HepG2 (cell line): ENCODE data around the gene FAM222B. TPM values are rescaled to one million over a fixed set of nuclear protein-coding genes. Genes with fewer than 3 reads are reported as not detected.
A peak's percentile ranks its signal among the peaks of the same experiment; 100 is the strongest.

Experiments
- FOXK1 ChIP-seq: sonication (generic); formaldehyde crosslinking; IDR thresholded peaks from 2 replicates; pipeline ENCODE4 v1.4.0; 2020; ENCODE audit warnings: low read depth, missing genetic modification reagents, borderline replicate concordance
- FOXP4 ChIP-seq: sonication (generic); formaldehyde crosslinking; IDR thresholded peaks from 2 replicates; pipeline ENCODE4 v1.4.0; 2020; ENCODE audit warnings: missing genetic modification reagents
- HBP1 ChIP-seq: IDR thresholded peaks from 2 replicates; pipeline ENCODE4 v1.6.1; 2016; ENCODE audit warnings: low read depth, control low read depth
- KDM3A ChIP-seq: IDR thresholded peaks from 2 replicates; pipeline ENCODE4 v1.6.1; 2018; ENCODE audit warnings: low read depth, missing compliant biosample characterization
- MAFK ChIP-seq, 2 experiments: IDR thresholded peaks in 1 of 2; conservative IDR thresholded peaks in 1 of 2; 2 replicates each; pipeline ENCODE4 v1.6.1; 2011; ENCODE audit warnings: improper control_type of control experiment in 2 of 2, low read length in 2 of 2
- NFE2L1 ChIP-seq: sonication (generic); formaldehyde crosslinking; IDR thresholded peaks from 2 replicates; pipeline ENCODE4 v1.4.0; 2020; ENCODE audit warnings: missing genetic modification reagents, mild to moderate bottlenecking, borderline replicate concordance
- NFYC ChIP-seq: IDR thresholded peaks from 2 replicates; pipeline ENCODE4 v1.6.1; 2016; ENCODE audit warnings: missing genetic modification reagents, missing compliant biosample characterization
- PAF1 ChIP-seq: IDR thresholded peaks from 2 replicates; pipeline ENCODE4 v1.6.1; 2016; ENCODE audit warnings: missing genetic modification reagents, missing compliant biosample characterization
- RFXAP ChIP-seq: sonication (generic); formaldehyde crosslinking; IDR thresholded peaks from 2 replicates; pipeline ENCODE4 v1.4.0; 2020; ENCODE audit warnings: missing genetic modification reagents, borderline replicate concordance
- TCF12 ChIP-seq, 2 experiments: fragments of 450-650 bp in 1 of 2; sonication (generic) in 1 of 2; formaldehyde crosslinking in 1 of 2; IDR thresholded peaks; 2 replicates each; pipeline versions ENCODE4 v1.6.1 to v1.8.0; 2017 to 2022; ENCODE audit warnings: antibody characterized with exemption in 1 of 2, mild to moderate bottlenecking in 1 of 2, missing genetic modification reagents in 1 of 2, moderate library complexity in 1 of 2
- XBP1 ChIP-seq: sonication (generic); formaldehyde crosslinking; IDR thresholded peaks from 2 replicates; pipeline ENCODE4 v1.5.0; 2020; ENCODE audit warnings: missing genetic modification reagents
- YY1 ChIP-seq: IDR thresholded peaks from 2 replicates; pipeline ENCODE4 v1.6.1; 2011; ENCODE audit warnings: low read length, low read depth, moderate library complexity, mild to moderate bottlenecking; ENCODE audit not compliant: insufficient read depth, insufficient replicate concordance
- ZBTB34 ChIP-seq: sonication (generic); formaldehyde crosslinking; IDR thresholded peaks from 2 replicates; pipeline ENCODE4 v1.8.0; 2022; ENCODE audit warnings: mild to moderate bottlenecking, missing genetic modification reagents
- ZNF136 ChIP-seq: sonication (generic); formaldehyde crosslinking; IDR thresholded peaks from 2 replicates; pipeline ENCODE4 v1.8.1; 2022; ENCODE audit warnings: low read depth, mild to moderate bottlenecking, moderate library complexity, missing genetic modification reagents
- ZNF468 ChIP-seq: sonication (generic); formaldehyde crosslinking; IDR thresholded peaks from 2 replicates; pipeline ENCODE4 v1.8.0; 2022; ENCODE audit warnings: mild to moderate bottlenecking, moderate library complexity, missing genetic modification reagents
- ZNF510 ChIP-seq: sonication (generic); formaldehyde crosslinking; IDR thresholded peaks from 2 replicates; pipeline ENCODE4 v1.4.0; 2020; ENCODE audit warnings: low read depth, mild to moderate bottlenecking, missing genetic modification reagents
- ZNF713 ChIP-seq: sonication (generic); formaldehyde crosslinking; IDR thresholded peaks from 2 replicates; pipeline ENCODE4 v1.4.0; 2020; ENCODE audit warnings: mild to moderate bottlenecking, missing genetic modification reagents
- ZNF777 ChIP-seq: sonication (generic); formaldehyde crosslinking; IDR thresholded peaks from 2 replicates; pipeline ENCODE4 v1.4.0; 2020; ENCODE audit warnings: missing genetic modification reagents
- ZSCAN30 ChIP-seq: sonication (generic); formaldehyde crosslinking; IDR thresholded peaks from 2 replicates; pipeline ENCODE4 v1.5.0; 2020; ENCODE audit warnings: mild to moderate bottlenecking, missing genetic modification reagents
- ZSCAN31 ChIP-seq: sonication (generic); formaldehyde crosslinking; IDR thresholded peaks from 2 replicates; pipeline ENCODE4 v1.5.0; 2020; ENCODE audit warnings: low read depth, mild to moderate bottlenecking, missing genetic modification reagents
- polyA plus RNA-seq, 8 experiments: library from polyadenylated mRNA; depleted of rRNA in 3 of 8; stranded (reverse) in 7 of 8; unstranded in 1 of 8; fragments of >200 nt; fragmentation: Illumina TruSeq in 4 of 8; extraction: Trizol in 4 of 8; gene quantifications; 2 replicates each; pipeline versions ENCODE4 v1.2.1 to v1.2.3, GENCODE V29; 2011 to 2016; ENCODE audit warnings: low read depth in 4 of 8, missing spikeins in 1 of 8, mixed read lengths in 1 of 8; ENCODE audit not compliant: insufficient read depth in 1 of 8
- total RNA-seq, 5 experiments: library from RNA; depleted of rRNA; stranded (reverse); fragments of >200 nt; fragmentation: Illumina TruSeq; extraction: Trizol; gene quantifications; 2 replicates each; pipeline ENCODE4 v1.2.3, GENCODE V29; 2016; ENCODE audit warnings: low read depth in 1 of 5
- TF ChIP-seq, protein P1 (sequence below): sonication (generic); formaldehyde crosslinking; conservative IDR thresholded peaks from 2 replicates; pipeline ENCODE4 v1.4.0; 2020; ENCODE audit warnings: missing genetic modification reagents
- TF ChIP-seq, protein P2 (sequence below): sonication (generic); formaldehyde crosslinking; IDR thresholded peaks from 2 replicates; pipeline ENCODE4 v1.5.0; 2020; ENCODE audit warnings: mild to moderate bottlenecking, low read depth, missing genetic modification reagents, borderline replicate concordance

FAM222B gene
- total and polyA plus RNA-seq, 2 of the 13 experiments (the other 11 are each of a cell fraction or from before 2014, with no cell fraction given), result 3.5 to 7.3 TPM

GRCh38 chr17:28726627-28727491, 115.7 kb downstream of the FAM222B start (continued):
- TF ChIP-seq, protein P1, sequence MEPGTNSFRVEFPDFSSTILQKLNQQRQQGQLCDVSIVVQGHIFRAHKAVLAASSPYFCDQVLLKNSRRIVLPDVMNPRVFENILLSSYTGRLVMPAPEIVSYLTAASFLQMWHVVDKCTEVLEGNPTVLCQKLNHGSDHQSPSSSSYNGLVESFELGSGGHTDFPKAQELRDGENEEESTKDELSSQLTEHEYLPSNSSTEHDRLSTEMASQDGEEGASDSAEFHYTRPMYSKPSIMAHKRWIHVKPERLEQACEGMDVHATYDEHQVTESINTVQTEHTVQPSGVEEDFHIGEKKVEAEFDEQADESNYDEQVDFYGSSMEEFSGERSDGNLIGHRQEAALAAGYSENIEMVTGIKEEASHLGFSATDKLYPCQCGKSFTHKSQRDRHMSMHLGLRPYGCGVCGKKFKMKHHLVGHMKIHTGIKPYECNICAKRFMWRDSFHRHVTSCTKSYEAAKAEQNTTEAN (CRISPR knock-in tag), result no peak
- TF ChIP-seq, protein P2, sequence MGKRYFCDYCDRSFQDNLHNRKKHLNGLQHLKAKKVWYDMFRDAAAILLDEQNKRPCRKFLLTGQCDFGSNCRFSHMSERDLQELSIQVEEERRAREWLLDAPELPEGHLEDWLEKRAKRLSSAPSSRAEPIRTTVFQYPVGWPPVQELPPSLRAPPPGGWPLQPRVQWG, result no peak
- TF ChIP-seq KDM3A (CRISPR knock-in tag) (peak; percentile 99), ZNF136 (no peak), MAFK (conservative IDR thresholded peaks at IDR 0.05 in 1 of 2, IDR thresholded peaks at IDR 0.05 in 1 of 2; ENCODE audit: low read length in 2 of 2) (peak in 1 of 2 experiments; percentile 38; a peak in 1 of 4 replicates), TCF12 (IDR thresholded peaks at IDR 0.05) (no peak), TCF12 (CRISPR knock-in tag; IDR thresholded peaks at IDR 0.05) (no peak), HBP1 (peak; percentile 48; the same call in 1 of the 2 replicates), ZNF468 (CRISPR knock-in tag) (no peak), NFE2L1 (CRISPR knock-in tag) (no peak), RFXAP (CRISPR knock-in tag) (peak; percentile 12; the same call in 1 of the 2 replicates), FOXP4 (CRISPR knock-in tag) (peak; percentile 47; the same call in 1 of the 2 replicates), ZNF713 (CRISPR knock-in tag) (no peak), ZSCAN31 (CRISPR knock-in tag) (no peak; the same call in 1 of the 2 replicates), ZBTB34 (no peak), YY1 (peak; percentile 63), PAF1 (CRISPR knock-in tag) (no peak), ZNF510 (CRISPR knock-in tag) (peak; percentile 36; the same call in 1 of the 2 replicates), XBP1 (CRISPR knock-in tag) (0 out of 2 replicates have a peak, but pooled peaks have one; percentile 17), FOXK1 (CRISPR knock-in tag) (peak; percentile 26; the same call in 1 of the 2 replicates), ZSCAN30 (CRISPR knock-in tag) (no peak), NFYC (CRISPR knock-in tag) (no peak), ZNF777 (0 out of 2 replicates have a peak, but pooled peaks have one; percentile 23)
